ENCODE data around the gene PRSS48. TPM values are rescaled to one million over a fixed set of nuclear protein-coding genes. Genes with fewer than 3 reads are reported as not detected.
"Not testable (repeated sequence)": the region's sequence is repeated elsewhere in the genome, so short reads cannot be mapped to it uniquely, and the experiment has no call there.

The PRSS48 gene
- total RNA-seq, 1 donor from 2014 or later, result not detected

GRCh38 chr4:151255680-151256079, 21.3 kb upstream of the PRSS48 start:
- not testable (repeated sequence) for H3K9me3 Mint-ChIP-seq (ENCODE audit: unreplicated experiment); H3K9ac ChIP-seq (ENCODE audit: low read length); H3K4me2 ChIP-seq (ENCODE audit: low read length); H3K36me3 Mint-ChIP-seq (ENCODE audit: low read depth, unreplicated experiment); H3K4me1 Mint-ChIP-seq (ENCODE audit: low read depth, unreplicated experiment); H3K27me3 ChIP-seq (ENCODE audit: insufficient read depth, low read length); H3K4me3 ChIP-seq (ENCODE audit: insufficient read depth, low read depth, low read length); DNase-seq (ENCODE audit: low read depth); H3K27ac ChIP-seq (ENCODE audit: low read depth, low read length); H3K4me1 ChIP-seq (ENCODE audit: insufficient read depth, low read length); FAIRE-seq; H3K36me3 ChIP-seq (ENCODE audit: insufficient read depth, low read length); H3K27ac Mint-ChIP-seq (ENCODE audit: unreplicated experiment); H3K9me3 ChIP-seq (ENCODE audit: insufficient read depth, low read depth, low read length); H2AFZ ChIP-seq (ENCODE audit: low read depth, low read length); H3K27me3 Mint-ChIP-seq (ENCODE audit: low read depth, unreplicated experiment); H4K20me1 ChIP-seq (ENCODE audit: insufficient read depth, low read length); H3K79me2 ChIP-seq (ENCODE audit: insufficient read depth, low read length)
- peak overlapping the region; percentile 60 for H3K4me3 Mint-ChIP-seq (ENCODE audit: unreplicated experiment)

- FAIRE-seq (no peak), DNase-seq (ENCODE audit: low read depth) (no peak)
- Mint-ChIP-seq H3K4me3 (ENCODE audit: unreplicated experiment) (no peak overlapping the region), H3K9me3 (ENCODE audit: unreplicated experiment) (peaks cover 1% of the 10 kb centered on the region), H3K36me3 (ENCODE audit: low read depth, unreplicated experiment) (peaks cover 9% of the 10 kb centered on the region), H3K27ac (ENCODE audit: unreplicated experiment) (no peak overlapping the region), H3K4me1 (ENCODE audit: low read depth, unreplicated experiment) (peaks cover 3% of the 10 kb centered on the region), H3K27me3 (ENCODE audit: low read depth, unreplicated experiment) (no peaks in the 10 kb centered on the region)
- Histone ChIP-seq H3K4me1 (ENCODE audit: insufficient read depth, low read length) (no peaks in the 10 kb centered on the region), H3K27me3 (ENCODE audit: insufficient read depth, low read length) (no peaks in the 10 kb centered on the region), H3K9me3 (ENCODE audit: insufficient read depth, low read depth, low read length) (no peaks in the 10 kb centered on the region), H3K4me2 (ENCODE audit: low read length) (no peak overlapping the region), H3K27ac (ENCODE audit: low read depth, low read length) (no peak overlapping the region), H3K4me3 (ENCODE audit: insufficient read depth, low read depth, low read length) (no peak overlapping the region), H4K20me1 (ENCODE audit: insufficient read depth, low read length) (no peaks in the 10 kb centered on the region), H3K79me2 (ENCODE audit: insufficient read depth, low read length) (peaks cover 3% of the 10 kb centered on the region), H3K9ac (ENCODE audit: low read length) (no peak overlapping the region), H2AFZ (ENCODE audit: low read depth, low read length) (no peak overlapping the region), H3K36me3 (ENCODE audit: insufficient read depth, low read length) (no peaks in the 10 kb centered on the region)
- no peak for TF ChIP-seq EZH2 (IDR thresholded peaks at IDR 0.05; ENCODE audit: insufficient read depth, low read length)
- TF ChIP-seq, protein P1, sequence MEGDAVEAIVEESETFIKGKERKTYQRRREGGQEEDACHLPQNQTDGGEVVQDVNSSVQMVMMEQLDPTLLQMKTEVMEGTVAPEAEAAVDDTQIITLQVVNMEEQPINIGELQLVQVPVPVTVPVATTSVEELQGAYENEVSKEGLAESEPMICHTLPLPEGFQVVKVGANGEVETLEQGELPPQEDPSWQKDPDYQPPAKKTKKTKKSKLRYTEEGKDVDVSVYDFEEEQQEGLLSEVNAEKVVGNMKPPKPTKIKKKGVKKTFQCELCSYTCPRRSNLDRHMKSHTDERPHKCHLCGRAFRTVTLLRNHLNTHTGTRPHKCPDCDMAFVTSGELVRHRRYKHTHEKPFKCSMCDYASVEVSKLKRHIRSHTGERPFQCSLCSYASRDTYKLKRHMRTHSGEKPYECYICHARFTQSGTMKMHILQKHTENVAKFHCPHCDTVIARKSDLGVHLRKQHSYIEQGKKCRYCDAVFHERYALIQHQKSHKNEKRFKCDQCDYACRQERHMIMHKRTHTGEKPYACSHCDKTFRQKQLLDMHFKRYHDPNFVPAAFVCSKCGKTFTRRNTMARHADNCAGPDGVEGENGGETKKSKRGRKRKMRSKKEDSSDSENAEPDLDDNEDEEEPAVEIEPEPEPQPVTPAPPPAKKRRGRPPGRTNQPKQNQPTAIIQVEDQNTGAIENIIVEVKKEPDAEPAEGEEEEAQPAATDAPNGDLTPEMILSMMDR (IDR thresholded peaks at IDR 0.05; ENCODE audit: insufficient read depth, low read depth, low read length), result no peak
Observed at GRCh38 chr4:151256134-151256533, 20.8 kb upstream of the PRSS48 start.

- H3K4me2 ChIP-seq (ENCODE audit: low read length), result no peak overlapping the region
- no peak overlapping the region for H3K27ac ChIP-seq (ENCODE audit: low read depth, low read length)
- H3K36me3 Mint-ChIP-seq (ENCODE audit: low read depth, unreplicated experiment), result peaks cover 9% of the 10 kb centered on the region
- H3K79me2 ChIP-seq (ENCODE audit: insufficient read depth, low read length), result peaks cover 3% of the 10 kb centered on the region
- no peaks in the 10 kb centered on the region for H3K4me1 ChIP-seq (ENCODE audit: insufficient read depth, low read length)
- H2AFZ ChIP-seq (ENCODE audit: low read depth, low read length), result no peak overlapping the region
- no peak overlapping the region for H3K4me3 Mint-ChIP-seq (ENCODE audit: unreplicated experiment)
- no peak overlapping the region for H3K27ac Mint-ChIP-seq (ENCODE audit: unreplicated experiment)
- TF ChIP-seq, protein P1 (IDR thresholded peaks at IDR 0.05; ENCODE audit: insufficient read depth, low read depth, low read length), result no peak
- TF ChIP-seq EZH2 (IDR thresholded peaks at IDR 0.05; ENCODE audit: insufficient read depth, low read length), result no peak
- H3K9ac ChIP-seq (ENCODE audit: low read length), result no peak overlapping the region
- FAIRE-seq, result no peak
- H3K9me3 ChIP-seq (ENCODE audit: insufficient read depth, low read depth, low read length), result no peaks in the 10 kb centered on the region
- no peaks in the 10 kb centered on the region for H3K27me3 Mint-ChIP-seq (ENCODE audit: low read depth, unreplicated experiment)
- H4K20me1 ChIP-seq (ENCODE audit: insufficient read depth, low read length), result no peaks in the 10 kb centered on the region
- no peak overlapping the region for H3K4me3 ChIP-seq (ENCODE audit: insufficient read depth, low read depth, low read length)
- no peak for DNase-seq (ENCODE audit: low read depth)
- peaks cover 1% of the 10 kb centered on the region for H3K9me3 Mint-ChIP-seq (ENCODE audit: unreplicated experiment)
- H3K27me3 ChIP-seq (ENCODE audit: insufficient read depth, low read length), result no peaks in the 10 kb centered on the region
- no peaks in the 10 kb centered on the region for H3K36me3 ChIP-seq (ENCODE audit: insufficient read depth, low read length)
- H3K4me1 Mint-ChIP-seq (ENCODE audit: low read depth, unreplicated experiment), result peaks cover 9% of the 10 kb centered on the region
Observed at GRCh38 chr4:151257704-151258103, 19.3 kb upstream of the PRSS48 start.
